GM19023 (cell line): ENCODE measurements around the gene DPEP1.

Experiments
- ATAC-seq: cut with Tn5 transposase; IDR thresholded peaks from one replicate; pipeline ENCODE4 v1.9.1; 2021; ENCODE audit warnings: mild to moderate bottlenecking, moderate library complexity; ENCODE audit not compliant: unreplicated experiment

DPEP1 gene

DNA sequence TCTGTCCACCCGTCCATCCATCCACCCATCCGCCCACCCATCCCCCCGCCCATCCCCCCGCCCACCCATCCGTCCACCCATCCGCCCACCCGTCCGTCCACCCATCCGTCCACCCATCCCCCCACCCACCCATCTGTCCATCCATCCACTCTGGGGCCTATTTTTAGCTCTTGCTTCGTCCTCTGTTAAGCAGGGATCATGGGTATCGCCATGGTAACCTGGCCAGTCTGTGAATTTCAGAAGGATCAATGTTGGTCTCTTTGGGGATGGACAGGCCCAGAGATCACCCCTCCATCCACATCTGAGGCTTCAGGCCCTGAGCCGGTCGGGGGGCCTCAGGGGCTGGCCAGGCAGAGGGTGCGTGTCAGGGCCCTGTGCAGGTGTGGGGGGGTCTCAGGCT is 15.2 kb upstream of the DPEP1 start:
- no peak for ATAC-seq

DNA sequence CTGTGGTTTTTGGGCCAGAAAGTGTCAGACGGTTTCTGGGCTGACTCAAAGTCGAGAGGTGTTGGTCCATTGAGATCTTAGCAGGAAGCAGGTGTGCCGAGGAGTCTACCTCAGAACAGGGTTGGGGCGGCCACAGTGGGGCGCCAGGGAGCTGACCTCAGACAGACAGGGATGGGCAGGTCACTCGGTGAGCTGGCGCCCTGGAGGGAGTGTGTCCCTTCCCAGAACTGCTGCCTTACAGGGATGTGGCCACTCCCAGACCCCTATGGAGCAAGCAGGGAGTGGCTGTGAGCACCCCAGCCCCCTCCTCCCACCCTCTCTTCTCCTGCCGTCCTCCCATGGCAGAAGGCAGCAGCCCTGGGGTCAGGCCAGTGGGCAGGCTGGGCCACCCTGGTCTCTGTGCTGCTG is 14.0 kb upstream of the DPEP1 start:
- ATAC-seq, result no peak

DNA sequence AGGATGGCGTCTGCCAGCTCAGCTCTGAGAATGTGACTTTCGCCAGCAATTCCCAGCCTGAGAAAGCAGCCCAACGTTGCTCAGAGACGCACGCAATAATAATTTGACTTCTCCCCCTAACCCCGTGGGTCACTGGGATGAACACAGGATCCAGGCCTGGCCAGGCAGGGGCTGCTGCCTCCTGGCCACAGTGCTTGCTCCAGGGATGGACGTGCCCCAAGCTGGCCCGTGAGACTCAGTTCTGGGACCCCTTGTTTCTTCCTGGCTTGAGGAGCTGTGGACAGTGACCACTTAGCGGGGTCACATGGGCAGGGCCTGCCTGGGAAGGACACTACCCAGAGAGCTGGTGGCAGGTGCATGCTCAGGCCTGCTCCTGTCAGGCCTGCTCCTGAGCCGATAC is 13.5 kb upstream of the DPEP1 start:
- no peak for ATAC-seq

DNA sequence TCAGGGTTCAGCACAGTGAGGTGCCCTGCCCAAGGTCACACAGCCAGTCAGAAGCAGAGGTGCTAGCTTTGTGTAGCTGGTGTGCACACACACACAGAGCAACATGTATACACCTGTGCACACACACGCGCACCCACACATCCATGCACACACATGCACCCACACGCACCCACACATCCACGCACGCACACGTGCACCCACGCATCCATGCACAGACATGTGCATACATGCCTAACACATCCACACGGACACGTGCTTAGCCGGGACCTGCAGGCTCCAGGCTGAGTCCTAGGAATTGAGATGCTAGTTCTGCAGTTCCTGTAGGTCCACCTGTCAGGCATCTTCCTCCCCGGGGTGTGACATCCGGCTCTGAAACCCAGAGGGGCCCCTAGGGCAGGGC is 13.0 kb upstream of the DPEP1 start:
- ATAC-seq, result no peak

DNA sequence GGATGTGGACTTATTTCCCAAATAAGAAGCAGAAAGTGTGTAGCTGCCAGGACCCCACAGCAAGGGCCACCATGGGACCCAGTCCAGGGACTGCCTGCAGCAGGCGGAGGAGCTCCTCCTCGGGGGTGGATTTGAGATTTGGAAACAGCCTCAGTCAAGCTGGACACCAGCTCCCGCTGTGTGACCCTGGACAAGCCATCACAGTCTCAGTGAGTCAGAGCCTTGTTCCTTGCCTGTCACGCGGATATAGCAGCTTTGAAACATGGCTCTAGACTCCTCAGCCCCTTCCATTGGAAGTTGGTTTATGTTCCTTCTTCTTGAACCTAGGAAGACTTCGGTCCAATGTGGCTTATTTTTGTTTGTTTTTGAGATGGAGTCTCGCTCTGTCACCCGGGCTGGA is 12.5 kb upstream of the DPEP1 start:
- no peak for ATAC-seq

DNA sequence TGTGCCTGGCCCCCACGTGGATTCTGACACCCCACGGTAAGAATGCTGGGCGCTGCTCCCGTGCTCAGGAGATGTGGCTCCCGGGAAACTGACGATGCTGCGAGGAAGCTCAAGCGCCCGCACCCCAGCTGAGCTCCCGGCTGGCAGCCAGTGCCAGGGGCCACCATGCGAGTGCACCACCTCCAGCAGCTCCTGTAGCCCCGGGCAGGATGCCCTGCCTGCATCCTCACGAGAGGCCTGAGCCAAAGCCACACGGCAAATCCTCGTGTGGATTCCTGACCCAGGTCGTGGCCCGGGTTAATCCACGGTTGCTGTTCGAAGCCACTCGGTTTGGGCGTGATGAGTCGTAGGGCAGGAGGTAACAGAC is 11.6 kb upstream of the DPEP1 start:
- no peak for ATAC-seq

DNA sequence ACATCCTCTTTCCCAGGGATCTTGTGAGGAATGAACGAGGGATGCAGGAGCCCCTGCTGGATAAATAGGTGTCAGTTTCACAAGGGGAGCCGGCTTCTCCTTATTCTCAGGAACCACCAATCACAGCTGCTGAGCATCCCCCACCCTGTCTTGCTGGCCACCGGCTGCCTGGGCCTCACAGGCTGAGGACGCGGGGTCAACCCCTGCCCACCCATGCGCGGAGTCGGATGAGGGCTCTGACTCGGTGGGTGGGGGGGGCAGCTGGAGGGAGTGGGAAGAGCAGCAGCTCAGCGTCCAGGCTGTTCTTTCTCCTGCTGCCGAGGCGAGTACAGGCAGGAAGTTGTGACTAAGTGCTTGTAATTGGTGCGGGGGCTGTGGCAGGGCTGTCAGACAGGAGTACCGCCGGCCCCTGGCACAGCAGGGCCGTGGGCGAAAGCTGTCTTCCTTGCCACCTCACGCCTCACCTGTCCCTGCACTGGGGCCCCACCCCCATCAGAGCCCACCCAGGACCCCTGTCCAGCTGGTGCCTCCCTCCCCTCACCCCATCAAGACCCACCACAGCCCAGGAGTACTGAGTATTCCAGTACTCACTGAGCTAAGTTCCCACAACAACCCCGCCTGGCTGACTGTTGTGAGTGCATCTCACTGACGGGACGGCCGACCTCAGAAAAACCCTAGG is 11.0 kb upstream of the DPEP1 start:
- no peak for ATAC-seq

DNA sequence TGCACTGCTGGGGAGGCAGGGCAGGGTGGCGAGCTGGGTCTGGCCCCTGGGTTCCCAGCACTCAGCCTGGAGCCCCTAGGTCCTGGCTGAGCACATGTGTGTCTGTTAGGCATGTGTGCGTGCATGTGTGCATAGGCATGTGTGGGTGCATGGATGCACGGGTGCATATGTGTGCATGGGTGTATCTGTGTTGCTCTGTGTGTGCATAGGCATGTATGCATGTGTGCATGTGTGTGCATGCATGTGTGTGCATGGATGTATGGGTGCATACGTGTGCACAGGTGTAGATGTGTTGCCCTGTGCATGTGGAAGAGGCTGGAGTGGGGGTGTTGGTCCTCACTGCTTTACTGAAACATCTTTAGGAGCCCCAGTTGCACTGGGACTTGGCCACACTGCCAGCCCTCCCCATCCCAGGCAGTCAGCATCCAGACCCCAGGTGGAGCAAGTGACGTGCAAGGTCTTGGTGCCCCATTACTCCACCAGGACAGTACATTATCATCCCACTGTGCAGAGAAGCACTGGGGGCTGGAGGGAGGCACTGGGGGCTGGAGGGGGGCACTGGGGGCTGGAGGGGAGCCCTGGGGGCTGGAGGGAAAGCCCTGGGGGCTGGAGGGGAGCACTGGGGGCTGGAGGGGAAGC is 10.4 kb upstream of the DPEP1 start:
- ATAC-seq, result no peak

DNA sequence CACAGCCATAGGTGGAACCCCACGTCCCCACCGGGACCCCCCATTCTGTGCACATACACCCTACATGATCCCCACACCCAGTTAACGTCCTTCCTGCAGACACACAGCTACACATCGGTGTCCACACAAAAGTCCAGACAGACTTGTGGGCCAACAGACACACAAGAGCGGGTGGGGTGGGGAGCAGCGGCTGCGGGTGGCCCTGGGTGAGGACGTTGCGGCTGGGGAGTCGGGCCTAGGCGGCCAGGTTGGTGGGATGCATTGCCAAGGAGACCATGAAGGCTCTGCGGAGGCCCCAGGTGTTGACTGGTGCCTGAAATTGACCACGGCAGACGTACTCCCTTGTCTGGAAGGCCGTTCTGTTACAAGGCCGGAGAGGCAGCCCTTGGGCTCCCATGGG is 8.7 kb upstream of the DPEP1 start:
- ATAC-seq, result no peak

DNA sequence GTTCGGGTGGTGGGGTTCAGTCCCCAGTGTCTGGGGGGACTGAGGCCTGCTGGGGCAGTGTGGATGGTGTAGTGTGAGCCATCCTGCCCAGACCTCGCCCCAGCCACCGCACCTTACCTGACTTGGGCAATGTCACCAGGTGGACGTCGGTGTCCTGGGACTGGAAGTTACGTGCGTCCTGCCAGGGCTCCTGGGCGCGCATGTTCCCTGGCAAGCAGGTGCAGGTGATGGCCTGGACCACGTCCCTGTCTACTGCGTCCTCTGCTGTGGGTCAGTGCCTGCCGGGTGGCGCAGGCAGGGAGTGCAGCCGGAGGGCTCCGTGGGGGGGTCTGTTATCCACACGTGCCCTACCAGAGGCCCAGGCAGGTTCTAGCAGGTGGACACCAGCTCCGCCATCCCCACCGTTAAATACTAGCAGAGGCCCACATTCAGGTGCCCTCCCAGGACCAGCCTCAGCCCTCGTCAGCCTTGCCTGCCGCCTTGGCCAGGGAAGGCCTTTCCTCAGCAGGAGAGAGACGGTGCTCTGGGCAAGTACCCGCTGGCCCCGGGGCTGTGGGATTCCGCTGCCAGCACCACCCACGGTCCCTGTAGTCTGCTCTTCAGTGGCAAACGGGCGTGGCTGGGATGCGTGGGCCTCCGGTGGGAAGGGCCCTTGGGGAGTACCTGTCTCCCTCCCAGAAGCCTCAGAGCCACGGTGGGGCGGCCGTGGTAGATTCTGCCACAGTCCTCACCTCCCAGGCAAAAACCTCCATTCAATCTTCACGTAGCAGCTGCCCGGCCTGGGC is 8.1 kb upstream of the DPEP1 start:
- no peak for ATAC-seq

DNA sequence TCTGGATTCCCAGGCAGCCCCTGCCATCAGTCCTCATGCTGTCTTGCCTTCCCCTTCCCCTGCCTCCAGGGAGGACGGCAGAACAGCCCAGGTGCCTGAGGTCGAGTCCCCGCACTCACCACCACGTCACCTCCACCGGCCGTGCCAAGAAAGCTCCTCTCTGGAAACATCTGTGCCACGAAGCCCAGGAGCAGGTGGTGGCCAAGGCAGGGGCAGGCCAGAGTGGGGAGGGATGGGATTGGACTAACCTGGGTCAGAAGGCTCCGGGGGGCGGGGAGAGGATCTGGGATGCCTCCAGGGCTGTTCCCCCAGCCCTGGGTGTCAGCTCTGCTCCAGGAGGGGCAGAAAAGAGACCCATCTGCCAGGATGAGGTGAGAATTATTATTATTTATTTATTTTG is 7.4 kb upstream of the DPEP1 start:
- no peak for ATAC-seq

DNA sequence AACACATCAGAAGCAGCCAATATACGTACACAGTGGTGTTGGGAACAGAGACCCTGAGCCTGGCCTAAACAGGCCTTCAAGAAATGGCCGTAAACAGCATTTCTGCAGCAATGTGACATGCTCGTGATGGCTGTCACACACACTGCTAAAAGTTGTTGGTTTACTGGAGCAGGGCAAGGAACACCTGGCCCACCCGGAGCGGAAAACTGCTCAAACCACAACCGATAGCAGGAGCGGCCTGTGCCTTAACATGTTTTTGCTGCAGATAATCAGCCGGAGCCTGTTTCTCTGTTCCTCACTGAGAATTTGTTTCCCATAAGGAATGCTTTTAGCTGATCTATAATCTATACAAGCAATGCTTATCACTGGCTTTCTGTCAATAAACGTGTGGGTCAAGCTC is 6.0 kb upstream of the DPEP1 start:
- ATAC-seq, result no peak

DNA sequence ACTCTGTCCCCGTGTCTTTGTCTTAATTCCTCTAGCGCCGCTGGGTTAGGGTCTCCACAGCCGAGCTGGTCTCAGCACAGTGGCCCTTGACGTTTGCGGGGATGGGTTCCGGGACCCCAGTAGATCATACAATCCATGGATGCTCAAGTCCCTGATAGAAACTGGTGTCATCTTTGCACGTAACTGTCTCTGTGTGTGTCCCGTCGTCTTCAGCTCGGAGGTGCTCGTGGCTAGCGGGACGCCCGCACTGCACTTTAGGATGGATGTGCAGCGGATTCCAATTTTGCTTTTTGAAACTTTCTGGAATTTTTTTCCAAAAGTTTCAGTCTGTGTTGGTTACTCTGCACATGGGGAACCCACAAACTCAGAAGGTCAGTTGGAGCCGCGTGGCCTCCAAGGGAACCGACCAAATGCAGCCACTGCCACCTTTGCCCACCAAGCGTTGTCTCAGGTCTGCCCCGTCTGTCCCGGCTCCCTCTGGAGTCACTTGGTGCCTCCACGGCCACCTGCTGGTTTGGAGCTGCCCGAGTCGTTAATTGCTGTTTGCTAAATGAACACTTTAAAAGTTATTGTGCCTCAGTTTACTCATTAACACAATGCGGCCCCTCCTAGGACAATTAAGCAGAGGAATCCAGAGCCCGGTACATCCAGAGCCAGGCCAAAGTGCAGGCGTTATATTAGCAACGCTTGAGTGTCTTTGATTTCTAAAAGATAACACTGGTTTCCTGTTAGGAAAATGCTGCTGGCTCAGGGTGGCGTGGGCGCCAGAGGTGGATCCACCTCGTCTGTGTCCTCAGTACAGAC is 5.3 kb upstream of the DPEP1 start:
- no peak for ATAC-seq

DNA sequence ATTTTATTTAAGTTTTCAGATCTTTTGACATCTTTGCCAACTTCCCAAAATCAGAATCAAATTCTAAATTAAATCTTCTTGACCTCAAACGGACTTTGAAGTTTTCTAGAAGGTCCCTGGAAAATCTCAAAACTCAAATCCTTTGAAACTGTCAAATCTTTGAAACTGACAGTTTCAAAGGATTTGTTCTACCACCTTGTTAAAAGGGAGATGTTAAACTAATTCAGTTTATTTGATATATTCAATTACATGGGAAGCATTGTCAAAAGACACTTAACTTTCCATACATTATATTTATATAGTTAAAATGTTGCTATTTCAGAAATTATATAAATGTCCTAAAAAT is 3.4 kb upstream of the DPEP1 start:
- no peak for ATAC-seq

DNA sequence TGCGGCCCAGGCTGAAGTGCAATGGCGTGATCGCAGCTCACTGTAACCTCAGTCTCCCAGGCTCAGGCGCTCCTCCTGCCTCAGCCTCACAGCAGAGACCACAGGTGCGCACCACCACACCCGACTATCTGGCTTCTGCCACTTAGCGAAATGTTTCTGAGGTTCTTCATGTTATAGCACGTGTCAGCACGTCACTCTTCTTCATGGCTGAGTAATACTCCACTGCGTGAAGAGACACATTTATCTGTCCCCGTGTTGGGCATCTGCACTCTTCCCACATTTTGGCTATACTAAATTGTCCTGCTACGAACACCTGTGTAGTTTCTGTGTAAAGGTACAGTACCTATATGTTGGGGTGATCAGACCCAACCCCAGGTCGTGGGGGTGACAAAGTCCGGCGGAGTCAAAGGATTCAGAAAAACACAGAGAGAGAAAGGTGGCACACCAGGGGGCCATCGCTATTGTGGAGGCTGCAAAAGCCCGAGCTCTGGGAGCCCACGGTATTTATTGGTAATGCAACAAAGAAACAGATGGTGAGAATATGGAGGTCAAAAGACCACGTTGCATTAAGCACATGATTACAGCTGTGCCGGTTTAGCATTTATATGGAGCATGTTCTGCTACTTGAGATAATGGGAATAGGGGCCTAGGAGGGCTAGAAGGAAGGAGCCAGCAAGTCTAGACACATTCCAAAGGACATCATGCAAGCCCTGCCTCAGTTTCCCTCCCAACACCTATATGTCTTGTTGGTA is 851 bp upstream of the DPEP1 start:
- no peak for ATAC-seq

DNA sequence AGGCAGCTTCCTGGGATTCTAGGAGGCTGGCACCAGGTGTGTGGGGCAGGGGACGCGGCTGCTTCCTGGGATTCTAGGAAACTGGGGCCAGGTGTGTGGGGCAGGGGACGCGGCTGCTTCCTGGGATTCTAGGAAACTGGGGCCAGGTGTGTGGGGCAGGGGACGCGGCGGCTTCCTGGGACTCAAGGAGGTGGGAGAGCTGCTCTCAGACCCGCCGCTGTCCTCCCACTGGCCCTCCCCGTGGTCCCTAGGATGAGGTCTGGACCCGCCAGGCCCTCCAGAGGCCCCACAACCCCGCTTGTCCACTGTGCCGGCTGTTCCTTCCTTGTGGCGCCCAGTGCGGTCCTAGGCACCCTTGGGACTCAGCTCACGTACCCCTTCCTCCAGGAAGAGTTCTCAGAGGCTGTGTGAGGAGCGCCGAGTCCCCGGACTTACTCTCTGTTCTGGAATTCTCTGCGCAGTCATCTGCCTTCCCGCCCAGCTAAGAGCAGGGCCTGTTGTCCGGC is 565 bp downstream of the DPEP1 start:
- no peak for ATAC-seq

DNA sequence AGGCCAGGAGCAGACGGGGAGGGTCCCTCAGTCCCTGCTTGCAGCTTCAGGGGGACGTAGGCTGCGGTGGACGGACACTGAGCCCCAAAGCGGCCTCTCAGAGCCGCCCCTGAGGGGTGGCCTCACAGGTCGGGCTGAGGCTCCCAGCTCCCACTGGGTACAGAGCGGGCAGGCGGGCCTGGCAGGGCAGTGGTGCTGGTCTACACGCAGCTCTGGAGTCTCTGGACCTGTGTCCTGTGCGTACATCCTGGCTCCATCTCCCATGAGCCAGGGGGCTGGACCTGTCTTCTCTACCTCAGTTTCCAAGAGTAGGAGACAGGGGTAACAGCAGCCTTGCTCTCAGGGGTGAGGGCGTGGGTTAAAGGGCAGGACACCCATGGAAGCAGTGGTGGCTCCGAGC is 1.7 kb downstream of the DPEP1 start:
- no peak for ATAC-seq

DNA sequence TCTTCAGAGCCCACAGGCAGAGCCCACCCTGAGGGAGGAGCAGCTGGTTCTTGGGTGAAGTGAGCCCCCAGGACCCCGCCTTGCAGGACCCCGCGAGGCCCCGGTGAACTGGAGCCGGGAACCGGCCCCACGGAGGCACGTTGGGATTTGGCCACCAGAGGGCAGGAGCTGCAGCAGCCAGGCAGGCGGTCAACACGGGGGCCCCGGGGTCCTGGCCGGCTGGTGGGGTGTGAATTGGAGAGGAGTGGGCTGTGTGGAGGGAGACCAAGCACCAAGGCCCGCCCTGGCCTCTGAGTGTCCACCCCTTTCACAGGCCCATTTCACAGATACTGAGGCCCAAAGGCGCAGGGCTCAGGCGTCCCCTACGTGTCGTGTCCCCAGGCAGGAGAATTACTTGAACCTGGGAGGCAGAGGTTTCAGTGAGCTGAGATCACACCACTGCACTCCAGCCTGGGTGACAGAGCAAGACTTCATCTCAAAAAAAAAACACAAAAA is 2.2 kb downstream of the DPEP1 start:
- ATAC-seq, result no peak

DNA sequence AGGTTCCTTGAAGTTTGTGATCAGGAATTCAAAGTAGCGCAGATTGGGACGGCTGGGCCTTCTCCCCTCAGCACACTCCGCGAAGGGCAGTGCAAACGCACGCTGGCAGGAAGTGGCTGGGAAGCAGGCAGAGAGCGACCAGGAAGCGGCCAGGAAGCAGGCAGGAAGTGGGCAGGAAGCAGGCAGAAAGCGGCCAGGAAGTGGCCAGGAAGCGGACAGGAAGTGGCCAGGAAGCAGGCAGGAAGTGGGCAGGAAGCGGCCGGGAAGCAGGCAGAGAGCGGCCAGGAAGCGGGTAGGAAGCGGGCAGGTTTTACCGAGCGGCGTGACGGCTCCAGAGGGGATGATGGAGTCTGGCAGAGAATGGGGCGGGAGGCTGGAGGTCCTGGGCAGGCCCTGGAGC is 3.2 kb downstream of the DPEP1 start:
- no peak for ATAC-seq

DNA sequence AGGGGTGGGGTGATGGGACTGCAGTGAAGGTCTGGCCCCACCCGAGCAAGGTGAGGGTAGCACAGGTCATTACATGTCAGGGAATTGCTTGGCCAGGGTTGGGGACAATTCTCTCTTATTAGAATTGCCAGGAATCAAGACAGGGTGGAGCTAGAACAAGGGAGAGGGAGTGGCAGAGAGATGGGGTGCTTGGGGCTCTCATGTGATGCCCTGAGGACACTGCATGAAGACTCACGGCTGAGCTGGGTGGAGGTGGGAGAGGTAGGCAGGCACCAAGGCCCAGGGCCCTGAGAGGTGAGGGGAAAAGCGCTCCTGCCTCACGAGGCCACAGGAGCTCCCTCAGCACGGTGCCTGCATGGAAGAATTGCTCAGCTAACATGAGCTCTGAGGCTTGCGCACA is 3.6 kb downstream of the DPEP1 start:
- ATAC-seq, result no peak
